GM18909 (cell line): ENCODE measurements around the gene ALDH3A2.

Experiments used
- ATAC-seq: cut with Tn5 transposase; IDR thresholded peaks from one replicate; pipeline ENCODE4 v1.9.1; 2021; ENCODE audit warnings: mild to moderate bottlenecking; ENCODE audit not compliant: unreplicated experiment, poor library complexity

The ALDH3A2 gene

DNA sequence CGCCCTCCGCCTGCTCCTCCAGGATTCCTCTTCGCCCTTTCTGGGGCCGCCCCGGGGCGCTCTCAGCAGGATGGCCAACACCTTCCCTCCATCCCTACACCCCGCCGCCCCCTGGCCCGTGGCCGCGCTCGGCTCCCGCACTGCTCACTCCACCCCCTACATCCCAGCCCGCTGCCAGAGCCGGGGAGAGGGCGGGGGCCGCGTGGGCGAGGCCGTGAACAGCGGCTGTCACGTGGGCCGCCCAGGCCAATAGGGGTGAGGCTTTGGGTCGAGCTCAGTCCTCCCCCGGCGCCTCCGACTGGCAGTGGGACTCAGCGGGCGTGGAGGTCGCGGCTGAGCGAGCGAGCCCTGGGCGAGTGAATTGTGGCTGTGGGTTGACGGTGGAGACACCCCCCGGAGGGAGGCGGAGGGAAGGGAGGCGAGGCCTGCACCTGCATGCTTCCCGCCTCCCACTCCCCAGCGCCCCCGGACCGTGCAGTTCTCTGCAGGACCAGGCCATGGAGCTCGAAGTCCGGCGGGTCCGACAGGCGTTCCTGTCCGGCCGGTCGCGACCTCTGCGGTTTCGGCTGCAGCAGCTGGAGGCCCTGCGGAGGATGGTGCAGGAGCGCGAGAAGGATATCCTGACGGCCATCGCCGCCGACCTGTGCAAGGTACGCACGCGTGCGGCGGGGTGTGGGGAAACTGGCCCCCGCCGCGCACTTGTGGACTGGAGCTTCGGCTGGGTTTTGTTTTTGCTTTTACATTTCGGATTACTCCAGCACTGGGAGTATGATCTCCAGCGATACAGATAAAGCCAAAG lies at the start of gene ALDH3A2:
TSS of gene ALDH3A2 (plus strand) at position 277 of the 799 bp plus-strand sequence. CDS start at position 498, 221 bp downstream.
- peak; percentile 94 for ATAC-seq

DNA sequence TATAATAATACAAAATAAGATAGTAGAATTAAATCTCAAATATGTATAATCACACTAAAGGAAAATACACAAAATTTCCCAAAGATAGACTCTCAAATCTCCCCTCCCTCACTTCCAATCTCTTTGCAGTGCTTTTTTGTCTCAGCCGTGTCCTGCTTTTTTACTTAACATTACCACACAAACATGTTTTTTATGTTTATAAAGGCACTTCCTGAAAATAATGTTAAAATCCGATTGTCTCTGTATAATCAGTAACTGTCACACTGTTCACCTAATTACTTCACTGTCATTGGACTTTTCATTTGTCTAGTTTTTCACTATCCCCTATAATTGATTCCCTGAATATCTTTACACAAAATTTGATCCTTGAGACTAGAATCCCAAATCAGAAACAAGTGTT lies 38.2 kb upstream of the ALDH3A2 start:
- no peak for ATAC-seq

DNA sequence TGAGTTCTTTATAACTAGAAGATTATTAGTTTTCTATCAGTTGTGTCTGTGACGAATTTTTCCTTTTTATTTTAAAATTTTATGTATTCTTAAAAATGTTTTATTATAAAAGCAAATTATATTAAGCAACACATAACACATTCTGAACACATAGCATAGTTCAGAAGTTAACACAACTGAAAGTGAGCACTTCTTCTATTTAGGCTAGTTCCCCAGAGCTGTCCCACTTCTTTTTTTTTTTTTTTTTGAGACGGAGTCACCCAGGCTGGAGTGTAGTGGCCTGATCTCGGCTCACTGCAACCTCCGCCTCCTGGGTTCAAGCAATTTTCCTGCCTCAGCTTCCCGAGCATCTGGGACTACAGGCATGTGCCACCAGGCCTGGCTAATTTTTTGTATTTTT lies 37.7 kb upstream of the ALDH3A2 start:
- no peak for ATAC-seq

DNA sequence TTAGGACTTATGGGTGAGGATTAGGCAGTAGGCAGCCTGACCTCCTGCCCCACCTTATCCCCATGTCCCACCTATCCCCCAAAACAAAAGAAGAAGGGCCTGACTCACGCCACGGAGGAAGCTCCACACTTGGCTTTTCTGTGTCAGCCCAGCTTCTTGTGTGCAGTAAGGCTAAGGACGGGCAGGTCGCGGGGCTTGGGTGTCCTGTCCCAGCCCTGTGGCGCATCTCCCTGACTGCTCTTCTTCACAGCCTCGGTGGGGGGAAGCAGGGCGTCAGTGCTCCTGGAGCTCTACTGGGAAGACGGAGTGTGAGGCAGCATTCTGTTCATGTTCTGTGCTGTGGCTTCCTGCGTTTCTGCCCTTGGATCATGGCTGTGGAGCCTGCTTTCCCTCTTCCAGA lies 34.6 kb upstream of the ALDH3A2 start:
- no peak for ATAC-seq

DNA sequence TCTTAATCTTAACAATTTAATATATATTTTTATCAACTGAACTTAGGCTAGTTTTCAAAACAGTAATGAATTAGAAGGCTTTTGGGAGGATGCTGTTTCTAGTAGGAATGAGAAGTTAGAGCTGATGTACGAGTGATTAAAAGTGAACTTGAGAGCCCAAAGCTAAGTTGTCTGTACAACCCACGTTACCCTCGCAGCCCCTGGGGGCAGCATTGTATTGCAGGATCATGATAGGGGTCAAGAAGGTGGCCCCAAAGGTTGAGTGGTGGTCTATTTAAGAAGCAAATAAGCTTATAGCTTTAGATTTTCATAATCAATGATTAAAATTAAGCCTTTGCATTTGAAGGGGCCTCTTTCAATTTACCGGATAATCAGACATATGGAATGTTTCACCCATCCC lies 33.7 kb upstream of the ALDH3A2 start:
- ATAC-seq = no peak

DNA sequence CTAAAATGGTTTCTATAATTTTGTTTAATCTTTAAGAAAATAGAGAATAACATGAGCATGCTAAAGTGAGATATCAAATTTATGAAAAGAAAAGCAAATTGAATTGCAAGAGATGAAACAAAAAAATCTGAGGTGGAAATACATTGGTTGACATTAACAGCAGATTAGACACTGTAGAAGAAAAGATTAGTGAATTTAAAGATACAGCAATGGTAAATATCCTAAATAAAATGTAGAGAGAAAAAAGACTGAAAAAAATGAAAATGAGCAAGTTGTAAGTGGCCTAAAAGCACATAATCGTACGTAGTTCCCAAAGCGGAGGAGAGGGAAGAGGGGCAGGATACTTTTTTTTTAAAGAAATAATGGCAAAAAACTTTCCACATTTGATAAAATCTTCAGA lies 30.5 kb upstream of the ALDH3A2 start:
- no peak for ATAC-seq

DNA sequence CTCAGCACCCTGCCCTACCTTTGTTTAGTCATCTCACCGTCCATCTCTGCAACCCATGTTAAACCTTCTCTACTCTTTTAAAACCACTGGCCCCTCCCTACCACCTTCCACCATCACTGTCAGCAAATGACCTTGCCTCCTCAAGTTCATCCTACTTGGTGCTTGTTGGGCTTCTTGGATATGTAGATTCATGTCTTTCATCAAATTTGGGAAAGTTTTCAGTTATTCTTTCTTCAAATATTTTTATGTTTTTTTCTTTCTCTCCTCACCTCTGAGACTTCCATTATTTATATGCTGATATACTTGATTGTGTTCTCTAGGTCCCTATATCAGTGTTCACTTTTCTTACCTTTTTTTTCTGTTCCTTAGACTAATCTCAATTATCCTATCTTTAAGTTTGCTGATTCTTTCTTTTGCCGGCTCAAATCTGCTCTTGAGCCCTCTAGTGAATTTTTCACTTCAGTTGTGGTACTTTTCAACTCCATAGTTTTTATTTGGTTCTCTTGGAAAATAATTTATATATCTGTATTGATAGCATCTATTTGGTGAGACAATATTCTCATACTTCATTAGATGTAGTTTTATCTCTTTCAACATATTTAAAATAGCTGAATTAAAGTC lies 28.7 kb upstream of the ALDH3A2 start:
- no peak for ATAC-seq

DNA sequence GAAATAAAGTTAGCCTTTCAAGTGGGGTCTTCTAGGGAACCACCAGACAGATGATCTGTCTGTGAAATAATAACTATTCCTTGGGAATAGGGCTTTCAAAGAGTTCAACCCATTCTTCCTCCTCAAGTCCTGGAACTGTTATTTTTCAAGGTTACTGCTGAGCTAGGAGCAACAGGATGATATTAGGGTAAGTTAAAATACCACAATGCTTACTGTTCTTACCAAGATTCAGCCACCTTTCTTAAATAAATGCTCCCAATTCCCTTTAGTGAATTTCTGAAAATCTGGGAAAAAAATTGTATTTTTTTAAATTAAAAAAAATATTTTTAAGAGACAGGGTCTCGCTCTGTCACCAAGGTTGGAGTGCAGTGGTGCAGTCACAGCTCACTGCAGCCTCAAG lies 26.9 kb upstream of the ALDH3A2 start:
- ATAC-seq = no peak

DNA sequence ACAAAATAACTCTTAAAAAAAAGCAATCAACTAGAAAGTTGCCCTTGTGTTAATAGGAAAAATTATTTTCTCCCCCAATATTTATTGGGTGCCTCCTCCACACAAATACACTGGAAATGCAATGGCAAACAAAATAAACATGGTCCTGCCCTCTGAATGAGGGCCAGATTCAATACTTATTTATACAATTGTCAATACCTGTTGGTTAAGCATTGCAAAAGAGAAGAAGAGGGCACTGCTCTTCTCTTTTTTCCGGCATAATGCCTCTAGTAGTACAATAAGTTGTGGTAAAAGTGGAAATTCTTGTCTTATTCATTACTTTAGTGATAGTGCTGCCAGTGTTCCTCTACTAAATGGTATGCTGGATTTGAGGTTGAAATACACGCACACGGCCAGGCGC lies 22.5 kb upstream of the ALDH3A2 start:
- no peak for ATAC-seq

DNA sequence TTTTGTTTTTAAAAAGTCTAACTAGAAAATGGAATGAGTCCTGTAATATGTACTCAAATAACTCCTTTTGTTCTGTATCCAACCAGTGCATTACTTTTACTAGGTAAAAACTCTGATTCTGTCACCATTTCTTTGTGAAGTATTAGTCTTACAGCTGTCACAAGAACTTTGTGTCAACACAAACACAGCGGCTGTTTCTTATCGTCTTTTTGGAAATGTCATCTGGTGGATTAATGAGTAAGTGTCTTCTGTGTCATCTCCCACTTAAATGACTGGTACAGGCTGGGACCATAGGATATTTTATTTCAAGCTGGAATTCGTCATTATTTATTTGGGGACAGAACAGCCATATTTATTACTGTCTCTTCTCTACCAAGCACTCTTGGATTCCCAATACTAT lies 19.1 kb upstream of the ALDH3A2 start:
- ATAC-seq = no peak

DNA sequence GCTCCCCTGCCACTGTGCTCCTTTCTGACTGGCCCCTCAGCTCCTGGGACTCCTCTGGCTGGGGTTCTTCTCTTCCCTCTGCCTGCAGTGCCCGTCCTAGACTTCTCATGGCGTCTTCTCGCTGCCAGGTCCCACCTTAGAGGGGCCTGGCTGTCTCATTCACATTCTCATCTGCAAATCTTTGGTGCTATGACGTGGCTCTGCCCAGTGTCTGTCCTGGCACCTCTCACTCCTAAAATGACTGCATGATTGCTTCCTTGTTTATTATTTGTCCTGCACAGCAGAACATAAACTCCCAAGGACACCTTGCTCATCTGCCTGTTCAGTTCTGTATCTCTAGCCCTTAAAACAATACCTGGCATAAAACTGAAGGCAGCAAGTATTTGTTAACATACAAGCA lies 18.5 kb upstream of the ALDH3A2 start:
- ATAC-seq = no peak

DNA sequence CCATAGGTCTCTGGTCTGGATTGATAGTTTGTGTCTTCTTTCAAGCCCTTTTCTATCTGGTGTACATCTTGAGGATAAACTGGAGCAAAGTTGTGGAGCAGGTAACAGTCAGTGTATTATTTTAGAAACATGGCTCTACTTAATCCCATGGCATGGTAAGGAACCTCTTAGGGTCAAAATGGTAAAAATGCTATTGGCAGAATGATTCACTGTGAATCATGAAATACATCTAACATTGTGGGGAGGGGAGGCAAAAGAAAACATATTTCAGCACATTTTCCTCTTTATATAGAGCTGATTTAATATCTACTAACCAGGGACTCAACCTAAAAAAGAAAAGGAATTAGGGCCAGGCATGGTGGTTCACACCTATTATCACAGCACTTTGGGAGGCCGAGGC lies 17.9 kb upstream of the ALDH3A2 start:
- ATAC-seq = no peak

DNA sequence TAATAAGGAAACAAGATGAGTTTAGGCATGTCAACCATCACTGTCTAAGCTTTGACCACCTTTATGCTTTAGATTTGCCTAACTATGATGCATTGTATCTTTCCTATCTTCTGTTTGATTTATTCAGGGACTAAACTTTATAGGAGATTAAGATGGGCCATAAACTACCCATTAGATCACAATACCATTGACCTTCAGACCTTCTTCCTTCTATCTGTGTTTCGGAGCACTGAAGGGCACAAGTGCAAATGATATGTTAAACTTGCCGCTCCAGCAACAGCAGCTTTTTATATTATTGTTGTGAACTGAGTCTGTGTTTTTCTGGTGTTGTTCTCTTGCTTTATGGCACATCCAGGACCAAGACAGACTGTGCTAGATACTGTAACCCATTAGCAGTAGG lies 16.6 kb upstream of the ALDH3A2 start:
- no peak for ATAC-seq

DNA sequence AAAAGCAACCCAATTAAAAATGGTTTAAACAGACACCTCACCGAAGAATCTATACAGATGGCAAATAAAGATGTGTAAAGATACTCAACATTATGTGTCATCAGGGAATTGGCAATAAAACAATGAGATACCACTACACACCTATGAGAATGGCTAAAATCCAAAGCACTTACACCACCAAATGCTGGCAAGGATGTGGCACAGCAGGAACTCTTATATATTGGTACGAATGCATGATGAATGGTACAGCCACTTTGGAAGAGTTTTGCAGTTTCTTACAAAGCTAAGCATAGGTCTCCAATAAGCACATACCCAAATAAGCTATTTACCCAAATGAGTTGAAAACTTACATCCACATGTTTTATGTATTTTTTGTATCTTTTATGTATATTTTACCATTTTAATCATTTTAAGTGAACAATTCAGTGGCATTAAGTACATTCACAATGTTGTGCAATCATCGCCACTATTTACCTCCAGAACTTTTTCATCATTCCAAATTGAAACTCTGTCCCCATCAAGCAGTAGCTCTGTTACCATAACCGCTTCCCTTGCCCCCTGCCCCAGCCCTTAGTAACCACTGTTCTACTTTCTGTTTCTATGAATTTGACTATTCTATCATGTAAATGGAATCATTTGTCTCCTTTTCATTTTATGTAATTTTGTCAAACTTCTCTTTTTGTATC lies 6.7 kb upstream of the ALDH3A2 start:
- ATAC-seq = no peak

DNA sequence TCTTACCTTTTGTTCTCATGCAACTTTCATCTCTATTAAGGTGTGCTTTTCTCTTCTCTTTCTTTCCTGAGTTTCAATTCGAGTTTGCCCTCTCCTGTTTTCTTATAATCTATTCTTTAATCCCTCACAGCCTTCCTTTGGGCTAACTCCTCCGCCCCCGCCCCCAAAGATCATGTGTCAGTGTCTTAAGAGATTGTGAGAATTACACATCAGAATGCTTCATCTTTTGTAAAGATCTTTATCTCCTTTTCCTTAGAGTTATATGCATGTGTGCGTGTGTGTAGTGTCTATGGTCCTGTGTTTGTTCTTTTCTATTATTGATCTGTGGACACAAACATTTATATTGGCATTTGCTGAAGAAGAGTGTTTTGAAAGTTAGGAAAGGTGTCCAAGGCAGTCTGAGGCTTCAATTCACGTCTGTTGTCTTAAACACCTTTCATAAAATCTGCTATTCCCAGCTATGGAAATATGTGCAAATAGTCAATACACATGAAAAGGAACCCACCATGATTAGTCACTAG lies 6.1 kb upstream of the ALDH3A2 start:
- ATAC-seq = no peak

DNA sequence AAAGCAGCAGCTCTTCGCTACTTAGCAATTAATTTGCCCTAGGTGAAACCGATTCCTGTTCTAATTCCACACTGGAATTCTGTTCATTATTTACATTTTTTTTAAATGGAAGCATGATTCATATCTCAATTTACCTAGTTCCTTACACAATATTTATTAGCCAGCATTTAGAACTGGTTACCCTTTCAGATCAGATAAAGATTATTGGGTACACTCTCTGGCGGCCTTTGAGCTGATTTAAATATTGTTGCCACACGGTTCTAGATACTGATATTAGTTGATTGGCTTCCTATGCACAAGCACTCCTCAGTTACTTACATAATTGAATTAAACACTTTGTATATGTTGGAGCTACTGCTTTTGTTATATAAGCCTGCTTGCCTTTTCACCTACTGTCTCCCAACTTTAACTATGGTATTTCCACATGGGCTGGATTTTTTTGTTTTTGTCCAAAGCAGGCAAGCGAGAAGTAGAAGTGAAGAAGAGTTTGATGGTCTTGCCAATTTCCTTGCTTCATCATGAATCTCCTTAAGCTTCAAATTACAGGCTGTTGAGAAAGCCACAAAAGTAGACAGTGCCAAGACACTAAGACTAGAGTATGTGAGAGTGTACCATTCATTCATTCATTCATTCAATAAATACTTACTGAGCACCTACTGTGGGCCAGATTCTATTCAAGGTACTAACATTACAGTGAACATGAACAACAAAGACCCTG lies 3.9 kb upstream of the ALDH3A2 start:
- no peak for ATAC-seq

DNA sequence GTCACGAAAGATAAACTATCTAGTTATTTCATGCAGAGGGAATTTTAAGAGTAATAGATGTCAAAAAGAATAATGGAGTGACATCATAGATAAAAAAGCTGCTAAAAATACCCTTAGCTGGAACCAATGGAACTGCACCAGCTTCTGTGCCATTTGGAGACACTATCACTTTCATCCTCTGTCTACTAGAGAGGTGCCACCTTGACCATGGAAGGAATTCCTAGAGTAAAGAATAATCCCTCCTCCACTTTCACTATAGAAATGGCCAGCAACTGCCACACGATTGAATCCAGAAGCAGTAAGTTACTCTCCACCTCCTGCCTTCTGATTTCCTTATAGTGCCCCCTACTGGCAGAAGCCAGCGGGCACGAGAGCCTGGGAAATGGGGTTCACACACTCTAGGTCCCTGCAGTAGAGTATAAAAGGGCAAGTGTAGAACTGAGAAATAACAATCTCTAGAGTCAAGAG lies 2.8 kb upstream of the ALDH3A2 start:
- ATAC-seq = no peak

DNA sequence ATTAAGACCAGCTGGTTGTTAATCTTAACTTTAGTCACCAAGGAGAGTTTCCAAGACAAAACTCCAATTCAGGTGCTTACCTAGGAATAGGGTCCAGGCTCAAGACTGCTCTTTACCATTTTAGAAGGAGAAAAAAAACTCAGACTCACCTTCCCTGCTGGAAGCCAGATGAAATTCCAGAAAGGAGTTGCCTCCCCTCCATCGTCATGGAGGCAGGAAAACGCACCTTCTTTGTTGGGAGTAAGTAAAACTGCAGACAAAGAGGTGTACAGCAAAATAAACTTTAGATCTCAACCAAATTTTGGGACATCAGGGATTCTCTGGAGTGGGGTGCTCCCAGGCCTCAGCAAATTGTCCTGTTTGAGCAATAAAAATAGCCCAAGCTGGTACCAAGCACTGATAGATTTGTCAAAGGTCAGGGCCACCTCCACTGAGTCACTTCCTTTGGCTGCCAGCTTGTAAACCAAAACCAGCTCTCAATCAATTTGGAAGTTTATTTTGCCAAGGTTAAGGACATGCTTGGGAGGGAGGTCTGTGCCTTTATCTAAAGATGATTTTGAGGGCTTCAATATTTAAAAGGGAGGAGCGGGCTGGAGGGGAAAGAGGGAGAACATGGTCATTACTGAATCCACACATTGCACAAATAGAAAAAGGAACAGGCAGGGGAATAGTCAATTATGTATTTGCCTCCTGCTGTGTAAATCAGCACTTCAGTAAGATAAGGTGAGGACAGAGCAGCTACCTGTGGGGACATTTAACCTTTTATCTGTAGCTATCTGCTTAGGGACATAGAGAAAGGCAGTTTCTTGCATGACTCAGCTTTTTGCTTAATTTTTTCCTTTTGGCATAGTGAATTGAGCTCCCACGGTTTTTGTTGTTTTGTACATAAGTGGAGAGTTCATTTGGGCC lies 1.5 kb upstream of the ALDH3A2 start:
- ATAC-seq = no peak

DNA sequence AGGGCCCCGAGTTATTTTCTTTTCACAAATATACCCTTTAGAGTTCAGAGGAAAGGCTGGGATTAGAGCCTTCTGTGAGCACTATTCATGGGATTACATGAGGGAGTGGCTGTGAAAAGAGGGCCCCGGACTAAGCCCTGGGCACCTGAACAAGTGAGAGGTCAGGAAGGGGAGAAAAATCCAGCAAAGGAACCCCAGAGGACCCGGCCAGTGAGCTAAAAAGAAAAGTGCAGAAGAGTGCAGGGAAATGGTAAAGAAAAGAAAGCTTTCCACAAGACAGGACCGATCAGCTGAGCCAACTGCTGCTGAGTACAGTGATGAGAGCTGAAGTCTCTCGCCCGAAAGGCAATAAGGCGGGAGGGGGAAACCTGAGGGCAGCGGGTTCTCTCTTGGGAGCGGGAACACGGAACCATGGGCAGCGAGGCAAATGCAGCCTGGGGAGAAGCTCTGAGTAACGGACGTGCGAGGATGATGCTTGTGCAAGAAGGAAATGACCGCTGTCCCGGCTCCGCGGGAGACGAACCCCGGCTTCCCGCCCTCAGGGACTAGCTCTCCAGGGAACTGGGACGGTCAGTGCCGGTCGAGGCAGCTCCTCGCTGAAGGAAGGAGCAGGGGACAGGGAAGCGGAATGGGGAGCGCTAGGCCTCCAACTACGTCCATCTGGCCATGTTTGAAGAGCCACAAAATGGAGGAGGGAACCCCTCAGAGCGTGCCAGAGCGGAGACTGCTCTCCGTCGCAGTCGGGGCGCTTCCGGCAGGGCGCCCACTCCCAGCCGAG lies 665 bp upstream of the ALDH3A2 start:
- ATAC-seq = peak; percentile 36
